Keratinocyte (primary cell): Measurements from ENCODE around the gene PLA2G4C. TPM values are rescaled to one million over a fixed set of nuclear protein-coding genes. Genes with fewer than 3 reads are reported as not detected.
A peak's percentile ranks its signal among the peaks of the same experiment; 100 is the strongest.

Source experiments
- DNase-seq: peaks from one replicate; pipeline ENCODE4 v3.0.0-alpha.2; 2011; ENCODE audit warnings: low read depth, missing footprints, low spot score
- FAIRE-seq: peaks from 2 replicates; lab custom pipeline; 2011; peaks lifted over from hg19 to GRCh38; lab: Jason Lieb, UNC
- H2AFZ ChIP-seq: 2 replicates; pipeline ENCODE4 v1.6.0; 2012; ENCODE audit warnings: low read length, control low read depth, inconsistent platforms; ENCODE audit not compliant: control insufficient read depth
- H3K27ac ChIP-seq: 2 replicates; pipeline ENCODE4 v1.5.1; 2011; ENCODE audit warnings: low read length; ENCODE audit not compliant: control insufficient read depth, insufficient read depth
- H3K27me3 ChIP-seq: 3 replicates; pipeline ENCODE4 v1.6.0; 2011; ENCODE audit warnings: low read length; ENCODE audit not compliant: control insufficient read depth, insufficient read depth; ENCODE audit errors: extremely low read depth
- H3K36me3 ChIP-seq, 2 experiments: 2 replicates in 1 of 2; 3 replicates in 1 of 2; pipeline ENCODE4 v1.5.1; 2011; ENCODE audit warnings: low read length in 2 of 2, mild to moderate bottlenecking in 1 of 2; ENCODE audit not compliant: control insufficient read depth in 2 of 2, insufficient read depth in 2 of 2; ENCODE audit errors: extremely low read depth in 1 of 2
- H3K4me1 ChIP-seq: 3 replicates; pipeline ENCODE4 v1.5.1; 2011; ENCODE audit warnings: low read length; ENCODE audit not compliant: control insufficient read depth, insufficient read depth; ENCODE audit errors: extremely low read depth
- H3K4me2 ChIP-seq: 3 replicates; pipeline ENCODE4 v1.6.0; 2011; ENCODE audit warnings: low read depth, low read length; ENCODE audit not compliant: control insufficient read depth, insufficient read depth; ENCODE audit errors: extremely low read depth
- H3K4me3 ChIP-seq, 3 experiments: fragments of 200-600 bp in 1 of 3; sonication (generic) in 1 of 3; 2 replicates in 2 of 3; 3 replicates in 1 of 3; pipeline ENCODE4 v1.5.1; 2011 to 2016; ENCODE audit warnings: low read length in 3 of 3, mild to moderate bottlenecking in 3 of 3, control low read depth in 2 of 3, inconsistent platforms in 1 of 3, low read depth in 1 of 3, mixed read lengths in 1 of 3, mixed run types in 1 of 3, moderate library complexity in 1 of 3; ENCODE audit not compliant: control insufficient read depth in 2 of 3, insufficient read depth in 2 of 3; ENCODE audit errors: extremely low read depth in 1 of 3
- H3K79me2 ChIP-seq: 2 replicates; pipeline ENCODE4 v1.6.0; 2012; ENCODE audit warnings: low read length; ENCODE audit not compliant: control insufficient read depth, insufficient read depth
- H3K9ac ChIP-seq: 3 replicates; pipeline ENCODE4 v1.6.0; 2011; ENCODE audit warnings: low read length; ENCODE audit not compliant: control insufficient read depth, insufficient read depth; ENCODE audit errors: extremely low read depth
- H3K9me1 ChIP-seq: 3 replicates; pipeline ENCODE4 v1.6.0; 2011; ENCODE audit warnings: low read length; ENCODE audit not compliant: control insufficient read depth, insufficient read depth; ENCODE audit errors: extremely low read depth
- H3K9me3 ChIP-seq: 2 replicates; pipeline ENCODE4 v1.5.1; 2012; ENCODE audit warnings: low read depth, low read length; ENCODE audit not compliant: control insufficient read depth
- H4K20me1 ChIP-seq: 3 replicates; pipeline ENCODE4 v1.6.0; 2011; ENCODE audit warnings: low read length; ENCODE audit not compliant: control insufficient read depth, insufficient read depth; ENCODE audit errors: extremely low read depth
- CTCF ChIP-seq, 3 experiments: IDR thresholded peaks in 1 of 3; conservative IDR thresholded peaks in 1 of 3; optimal IDR thresholded peaks in 1 of 3; 2 replicates in 2 of 3; 3 replicates in 1 of 3; pipeline versions ENCODE3 to v1.5.1; 2011; ENCODE audit warnings: low read length in 3 of 3, mild to moderate bottlenecking in 3 of 3, moderate library complexity in 2 of 3, control low read depth in 1 of 3, inconsistent platforms in 1 of 3; ENCODE audit not compliant: insufficient read depth in 2 of 3; ENCODE audit errors: extremely low read depth in 1 of 3
- EZH2 ChIP-seq: IDR thresholded peaks from one replicate; pipeline ENCODE4 v1.6.1; 2012; ENCODE audit warnings: inconsistent platforms, mild to moderate bottlenecking, low read length, moderate library complexity
- dilution Hi-C: fragments of 300-500 bp; cut with MboI; formaldehyde crosslinking; loops from one replicate; pipeline ENCODE4 v1.7.0; 2020; ENCODE audit warnings: low sequenced_read_pairs; ENCODE audit not compliant: extremely low pct_ligation_motif_present
- polyA plus RNA-seq, 5 experiments: library from polyadenylated mRNA; depleted of rRNA in 3 of 5; stranded (reverse) in 3 of 5; stranded (forward) in 1 of 5; unstranded in 1 of 5; fragments of >200 nt; gene quantifications; 1 replicate in 1 of 5; 2 replicates in 3 of 5; 3 replicates in 1 of 5; pipeline versions ENCODE4 v1.2.1 to v1.2.3, GENCODE V29; 2011 to 2012; ENCODE audit warnings: missing spikeins in 2 of 5, low read depth in 1 of 5, low replicate concordance in 1 of 5

Gene PLA2G4C
- polyA plus RNA-seq, 1 donor (not counting 4 experiments of a cell fraction or from before 2014, with no cell fraction given), result 0.35 TPM

- H3K4me1 ChIP-seq, result peaks cover 20% of the 10 kb centered on the region
- H3K4me3 ChIP-seq, result no peak overlapping the region
- H3K4me2 ChIP-seq, result no peak overlapping the region
- dilution Hi-C loops, result no loop called here
- H4K20me1 ChIP-seq, result no peaks in the 10 kb centered on the region
- no peak overlapping the region for H3K27ac ChIP-seq
- no peak overlapping the region for H2AFZ ChIP-seq
- H3K9me1 ChIP-seq, result no peaks in the 10 kb centered on the region
- FAIRE-seq (no peak), DNase-seq (no peak)
- H3K9me3 ChIP-seq, result no peaks in the 10 kb centered on the region
- peaks cover 0 to 17% of the 10 kb centered on the region in 2 experiments for H3K36me3 ChIP-seq
- H3K79me2 ChIP-seq, result no peaks in the 10 kb centered on the region
- TF ChIP-seq CTCF (optimal IDR thresholded peaks at IDR 0.05 in 1 of 3, IDR thresholded peaks at IDR 0.05 in 1 of 3, conservative IDR thresholded peaks at IDR 0.05 in 1 of 3; ENCODE audit: extremely low read depth in 1 of 3, insufficient read depth in 2 of 3, low read length in 3 of 3) (no peak), EZH2 (no peak)
- H3K9ac ChIP-seq, result no peak overlapping the region
- no peaks in the 10 kb centered on the region for H3K27me3 ChIP-seq
Observed at GRCh38 chr19:48118131-48118517, 7.5 kb upstream of the PLA2G4C start.

GRCh38 chr19:48117515-48118130, 7.0 kb upstream of the PLA2G4C start:
- no peaks in the 10 kb centered on the region for H3K9me3 ChIP-seq
- H3K27me3 ChIP-seq, result no peaks in the 10 kb centered on the region
- H3K4me1 ChIP-seq, result peaks cover 16% of the 10 kb centered on the region
- no peaks in the 10 kb centered on the region for H3K9me1 ChIP-seq
- FAIRE-seq (no peak), DNase-seq (no peak)
- H2AFZ ChIP-seq, result no peak overlapping the region
- peak in 1 of 3 experiments; percentile 9 for TF ChIP-seq CTCF (optimal IDR thresholded peaks at IDR 0.05 in 1 of 3, IDR thresholded peaks at IDR 0.05 in 1 of 3, conservative IDR thresholded peaks at IDR 0.05 in 1 of 3; ENCODE audit: extremely low read depth in 1 of 3, insufficient read depth in 2 of 3, low read length in 3 of 3)
- no peak for TF ChIP-seq EZH2
- no peaks in the 10 kb centered on the region for H4K20me1 ChIP-seq
- H3K4me2 ChIP-seq, result no peak overlapping the region
- peaks cover 0 to 14% of the 10 kb centered on the region in 2 experiments for H3K36me3 ChIP-seq
- H3K79me2 ChIP-seq, result no peaks in the 10 kb centered on the region
- no peak overlapping the region for H3K27ac ChIP-seq
- dilution Hi-C loops, result no loop called here
- H3K9ac ChIP-seq, result no peak overlapping the region
- no peak overlapping the region for H3K4me3 ChIP-seq
